GM13976 (cell line): ENCODE results near the gene GATD1.
A peak's percentile ranks its signal among the peaks of the same experiment; 100 is the strongest.

ENCODE experiments used
- DNase-seq: peaks from one replicate; pipeline ENCODE4 v3.0.0; 2012; ENCODE audit warnings: low spot score
- in situ Hi-C: fragments of 300-500 bp; cut with MboI; formaldehyde crosslinking; loops from one replicate; pipeline ENCODE4 v1.12.0; 2022; ENCODE audit warnings: low sequenced_read_pairs, mixed read lengths, inconsistent platforms; ENCODE audit not compliant: unreplicated experiment
- TF ChIP-seq, protein P1 (sequence below): IDR thresholded peaks from 2 replicates; pipeline ENCODE4 v1.5.1; 2012; ENCODE audit warnings: borderline replicate concordance, mild to moderate bottlenecking; ENCODE audit not compliant: insufficient read depth; ENCODE audit errors: extremely low read depth, missing control alignments, control extremely low read depth

GATD1 gene

DNA sequence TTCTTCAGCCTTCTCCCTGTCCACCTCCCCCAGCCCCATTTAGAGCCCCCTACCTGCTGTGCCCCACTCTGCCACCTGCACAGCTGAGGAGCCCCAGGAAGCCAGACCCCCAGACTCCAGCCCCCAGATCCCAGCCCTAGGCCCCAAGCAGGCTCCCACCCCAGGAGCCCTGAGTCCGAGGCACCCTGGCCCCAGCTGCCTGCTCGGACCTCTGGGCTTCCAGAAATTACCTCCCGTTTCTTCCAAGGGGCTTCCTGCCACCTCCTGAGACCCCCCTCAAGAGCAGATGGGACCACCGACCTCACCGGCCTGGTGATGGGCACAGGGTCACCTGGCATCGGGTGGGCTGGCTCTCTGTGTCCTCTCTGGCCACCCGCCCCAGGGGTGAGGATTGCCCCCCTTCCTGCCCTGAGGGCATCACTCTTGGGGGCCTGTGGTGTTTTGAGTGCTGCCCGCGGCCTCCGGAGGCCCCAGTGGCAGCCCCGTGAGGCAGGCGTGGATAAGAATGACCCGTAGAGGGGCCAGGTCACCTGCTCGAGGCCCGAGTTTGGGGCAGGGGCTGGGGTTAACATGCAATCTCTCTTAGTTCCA is 48.3 kb downstream of the GATD1 start:
- DNase-seq, result peak; percentile 26
- in situ Hi-C loops, result loop anchor here (10.0 kb wide), 1 partner anchor 174 kb away; no protein-coding TSS in a partner anchor

DNA sequence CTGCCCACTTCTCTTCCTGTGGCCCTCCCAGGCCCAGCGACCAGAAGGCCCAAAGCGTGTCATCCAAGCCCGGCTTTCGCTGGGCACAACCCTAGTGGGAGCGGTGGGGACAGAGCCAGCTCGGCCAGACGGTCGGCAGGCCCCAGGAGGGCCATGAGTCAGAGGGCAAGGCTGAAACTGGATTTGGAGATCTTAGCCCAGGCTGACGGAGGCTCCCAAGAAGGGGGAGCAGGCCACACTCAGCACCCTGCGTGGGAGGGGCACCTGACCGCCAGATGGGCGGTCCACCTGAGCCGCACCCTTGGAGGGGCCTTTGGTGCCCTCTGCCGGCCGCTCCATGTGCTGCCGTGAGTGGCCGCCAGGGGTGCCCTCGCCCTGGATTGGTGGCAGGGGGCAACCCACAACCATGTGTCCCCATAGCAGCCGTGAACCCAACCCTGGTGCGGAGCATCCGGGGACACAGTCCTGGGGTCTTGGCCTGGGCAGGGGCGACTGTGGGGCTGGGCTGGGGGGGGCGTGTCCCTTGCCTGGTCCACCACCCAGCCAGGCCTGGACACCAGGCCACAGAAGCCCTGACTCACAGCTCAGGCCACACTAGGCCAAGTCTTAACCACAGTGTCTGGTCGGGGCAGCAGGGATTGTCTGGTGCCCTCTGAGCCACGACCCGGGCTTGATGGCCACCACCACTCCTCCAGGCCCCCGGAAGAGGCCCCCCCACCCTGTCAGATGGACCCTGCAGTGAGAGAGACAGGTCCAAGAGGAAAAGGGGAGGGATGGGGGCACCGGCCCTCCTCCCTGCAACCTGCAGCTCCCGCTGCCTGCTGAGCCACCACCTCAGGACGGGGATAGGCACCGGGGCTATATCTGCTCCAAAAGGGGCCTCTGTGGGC is 49.2 kb downstream of the GATD1 start:
- TF ChIP-seq, protein P1, sequence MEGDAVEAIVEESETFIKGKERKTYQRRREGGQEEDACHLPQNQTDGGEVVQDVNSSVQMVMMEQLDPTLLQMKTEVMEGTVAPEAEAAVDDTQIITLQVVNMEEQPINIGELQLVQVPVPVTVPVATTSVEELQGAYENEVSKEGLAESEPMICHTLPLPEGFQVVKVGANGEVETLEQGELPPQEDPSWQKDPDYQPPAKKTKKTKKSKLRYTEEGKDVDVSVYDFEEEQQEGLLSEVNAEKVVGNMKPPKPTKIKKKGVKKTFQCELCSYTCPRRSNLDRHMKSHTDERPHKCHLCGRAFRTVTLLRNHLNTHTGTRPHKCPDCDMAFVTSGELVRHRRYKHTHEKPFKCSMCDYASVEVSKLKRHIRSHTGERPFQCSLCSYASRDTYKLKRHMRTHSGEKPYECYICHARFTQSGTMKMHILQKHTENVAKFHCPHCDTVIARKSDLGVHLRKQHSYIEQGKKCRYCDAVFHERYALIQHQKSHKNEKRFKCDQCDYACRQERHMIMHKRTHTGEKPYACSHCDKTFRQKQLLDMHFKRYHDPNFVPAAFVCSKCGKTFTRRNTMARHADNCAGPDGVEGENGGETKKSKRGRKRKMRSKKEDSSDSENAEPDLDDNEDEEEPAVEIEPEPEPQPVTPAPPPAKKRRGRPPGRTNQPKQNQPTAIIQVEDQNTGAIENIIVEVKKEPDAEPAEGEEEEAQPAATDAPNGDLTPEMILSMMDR, result peak; percentile 98
- in situ Hi-C loops, result loop anchor here (10.0 kb wide), 1 partner anchor 173 kb away; no protein-coding TSS in a partner anchor
- DNase-seq, result peak; percentile 95

More for the DNA sequence above, 48.3 kb downstream of the GATD1 start:
- TF ChIP-seq, protein P1, result no peak

DNA sequence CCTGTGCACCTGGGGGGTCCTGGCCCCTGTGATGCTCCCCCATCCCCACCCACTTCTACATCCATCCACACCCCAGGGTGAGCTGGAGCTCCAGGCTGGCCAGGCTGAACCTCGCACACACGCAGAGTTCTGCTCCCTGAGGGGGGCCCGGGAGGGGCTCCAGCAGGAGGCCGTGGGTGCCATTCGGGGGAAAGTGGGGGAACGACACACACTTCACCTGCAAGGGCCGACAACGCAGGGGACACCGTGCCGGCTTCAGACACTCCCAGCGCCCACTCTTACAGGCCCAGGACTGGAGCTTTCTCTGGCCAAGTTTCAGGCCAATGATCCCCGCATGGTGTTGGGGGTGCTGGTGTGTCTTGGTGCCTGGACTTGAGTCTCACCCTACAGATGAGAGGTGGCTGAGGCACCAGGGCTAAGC is 50.0 kb downstream of the GATD1 start:
- TF ChIP-seq, protein P1, result no peak
- in situ Hi-C loops, result loop anchor here (10.0 kb wide), 1 partner anchor 172 kb away; no protein-coding TSS in a partner anchor

DNA sequence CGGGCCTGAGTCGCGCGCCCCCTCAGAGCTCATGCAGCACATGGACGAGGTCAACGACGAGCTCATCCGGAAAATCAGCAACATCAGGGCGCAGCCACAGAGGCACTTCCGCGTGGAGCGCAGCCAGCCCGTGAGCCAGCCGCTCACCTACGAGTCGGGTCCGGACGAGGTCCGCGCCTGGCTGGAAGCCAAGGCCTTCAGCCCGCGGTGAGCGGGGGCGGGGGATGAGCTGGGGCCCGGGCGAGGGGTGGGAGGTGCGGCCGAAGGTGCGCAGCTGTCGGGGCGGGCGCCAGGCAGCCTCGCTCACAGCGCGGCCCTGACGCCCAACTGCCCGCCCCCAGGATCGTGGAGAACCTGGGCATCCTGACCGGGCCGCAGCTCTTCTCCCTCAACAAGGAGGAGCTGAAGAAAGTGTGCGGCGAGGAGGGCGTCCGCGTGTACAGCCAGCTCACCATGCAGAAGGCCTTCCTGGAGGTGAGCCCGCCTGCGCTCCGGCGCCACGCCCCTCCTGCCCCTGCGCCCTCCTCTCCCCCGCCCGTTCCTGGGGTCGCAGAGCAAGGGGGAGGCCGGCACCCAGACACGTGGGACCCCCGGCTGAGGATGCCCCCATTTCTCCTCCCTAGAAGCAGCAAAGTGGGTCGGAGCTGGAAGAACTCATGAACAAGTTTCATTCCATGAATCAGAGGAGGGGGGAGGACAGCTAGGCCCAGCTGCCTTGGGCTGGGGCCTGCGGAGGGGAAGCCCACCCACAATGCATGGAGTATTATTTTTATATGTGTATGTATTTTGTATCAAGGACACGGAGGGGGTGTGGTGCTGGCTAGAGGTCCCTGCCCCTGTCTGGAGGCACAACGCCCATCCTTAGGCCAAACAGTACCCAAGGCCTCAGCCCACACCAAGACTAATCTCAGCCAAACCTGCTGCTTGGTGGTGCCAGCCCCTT is 50.7 kb downstream of the GATD1 start:
- TF ChIP-seq, protein P1, result no peak
- in situ Hi-C loops, result loop anchor here (10.0 kb wide), 1 partner anchor 172 kb away; no protein-coding TSS in a partner anchor
- peak; percentile 86 for DNase-seq

More for the DNA sequence above, 50.0 kb downstream of the GATD1 start:
- DNase-seq, result peak; percentile 31

DNA sequence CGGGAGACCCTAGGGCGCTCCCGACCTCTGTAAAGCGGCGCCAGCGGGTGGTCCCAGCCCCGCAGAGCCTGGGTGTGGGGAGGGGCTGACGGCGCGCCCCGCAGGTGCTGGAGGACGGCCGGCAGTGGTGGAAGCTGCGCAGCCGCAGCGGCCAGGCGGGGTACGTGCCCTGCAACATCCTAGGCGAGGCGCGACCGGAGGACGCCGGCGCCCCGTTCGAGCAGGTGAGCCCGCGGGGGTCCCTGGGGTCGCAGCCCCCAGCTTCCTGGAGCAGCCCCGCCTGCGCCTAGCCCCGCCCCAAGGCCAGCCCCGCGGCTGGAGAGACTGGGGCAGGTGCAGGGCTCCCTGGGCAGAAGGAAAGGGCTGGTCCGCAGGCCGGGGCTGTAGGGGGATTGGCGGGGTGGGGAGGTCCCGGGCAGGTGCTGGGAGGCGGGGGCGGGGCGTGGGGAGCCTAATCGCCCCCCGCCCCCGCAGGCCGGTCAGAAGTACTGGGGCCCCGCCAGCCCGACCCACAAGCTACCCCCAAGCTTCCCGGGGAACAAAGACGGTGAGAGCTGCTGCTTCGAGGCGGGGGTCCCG is 51.6 kb downstream of the GATD1 start:
- in situ Hi-C loops, result loop anchor here (10.0 kb wide), 1 partner anchor 171 kb away; no protein-coding TSS in a partner anchor
- DNase-seq, result peak; percentile 65
- TF ChIP-seq, protein P1, result no peak

DNA sequence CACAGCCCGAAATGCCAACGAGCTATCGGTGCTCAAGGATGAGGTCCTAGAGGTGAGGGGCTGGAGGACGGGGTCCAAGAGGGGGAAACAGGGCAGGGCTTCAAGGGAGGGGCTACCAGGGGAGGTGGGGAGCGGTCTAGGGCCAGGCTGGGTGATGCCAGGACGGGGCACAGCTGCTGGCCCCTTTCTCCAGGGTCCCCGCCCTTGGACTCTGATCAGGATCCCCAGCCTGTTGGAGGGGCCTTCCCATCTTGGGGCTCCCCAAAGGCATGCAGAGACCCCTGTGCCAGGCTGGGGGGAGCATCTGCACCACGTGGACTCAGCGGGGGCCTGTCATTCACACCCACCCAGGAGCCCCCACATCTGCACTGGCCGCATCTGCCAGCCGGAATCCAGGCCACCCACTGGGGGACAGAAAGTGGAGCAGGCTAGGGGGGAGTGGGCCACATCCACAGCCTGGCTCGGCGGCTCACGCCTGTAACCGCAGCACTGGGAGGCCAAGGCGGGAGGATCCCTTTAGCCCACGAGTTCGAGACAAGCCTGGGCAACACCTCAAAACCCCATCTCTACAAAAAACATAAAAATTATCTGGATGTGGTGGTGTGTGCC is 52.4 kb downstream of the GATD1 start:
- TF ChIP-seq, protein P1, result no peak
- in situ Hi-C loops, result loop anchor here (10.0 kb wide), 1 partner anchor 170 kb away; no protein-coding TSS in a partner anchor

More for the DNA sequence above, 52.4 kb downstream of the GATD1 start:
- DNase-seq, result no peak
